ENCODE data around the gene ACTR3. TPM values are rescaled to one million over a fixed set of nuclear protein-coding genes. Genes with fewer than 3 reads are reported as not detected.

The ACTR3 gene
- total and polyA plus RNA-seq, 2 of the 8 experiments (the other 6 are each of a cell fraction or from before 2014, with no cell fraction given): 51.7 to 184 TPM

DNA sequence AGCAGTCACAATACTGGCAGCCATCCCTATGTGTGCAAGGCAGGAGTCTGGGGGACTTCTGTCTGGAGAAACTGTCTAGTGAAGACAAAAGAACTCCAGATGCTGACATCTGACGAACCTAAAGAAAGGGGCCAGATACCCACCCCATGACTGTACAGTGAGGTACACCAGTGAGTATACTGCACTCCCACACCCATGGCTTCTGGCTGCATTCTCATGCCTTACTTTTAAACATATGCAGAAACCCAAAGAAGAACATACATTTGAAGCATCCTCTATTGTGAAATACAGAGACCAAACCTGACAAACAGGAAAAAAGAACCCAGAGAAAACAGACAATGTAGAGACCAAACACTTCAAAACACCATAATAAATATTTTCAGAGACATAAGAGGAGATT is 102.2 kb downstream of the ACTR3 start:
- Histone ChIP-seq H4K91ac (replicated peaks; ENCODE audit: insufficient read length, low read length) (no peak overlapping the region), H3K27ac (ENCODE audit: low read depth, low read length) (no peak overlapping the region), H2BK15ac (ENCODE audit: low read length) (no peak overlapping the region), H4K8ac (ENCODE audit: extremely low read depth, insufficient read depth, low read length) (no peak overlapping the region), H3K4me2 (ENCODE audit: insufficient read depth in 1 of 2, low read depth in 2 of 2, low read length in 2 of 2) (no peak overlapping the region), H4K20me1 (replicated peaks in 1 of 2; ENCODE audit: control insufficient read depth in 1 of 2, insufficient read depth in 2 of 2, low read length in 2 of 2) (no peaks in the 10 kb centered on the region), H3K79me2 (ENCODE audit: control insufficient read depth in 1 of 2, insufficient read depth in 2 of 2, low read length in 2 of 2) (no peaks in the 10 kb centered on the region), H3K27me3 (replicated peaks in 1 of 4; ENCODE audit: control insufficient read depth in 3 of 4, extremely low read depth in 1 of 4, insufficient read depth in 3 of 4, low read length in 3 of 4) (no peaks in the 10 kb centered on the region), H4K5ac (ENCODE audit: insufficient read length, low read depth, low read length) (no peak overlapping the region), H3K4me3 (ENCODE audit: extremely low read depth in 1 of 4, insufficient read depth in 2 of 4, low read depth in 3 of 4, low read length in 4 of 4) (no peak overlapping the region), H3K56ac (replicated peaks; ENCODE audit: insufficient read length, low read depth, low read length) (no peak overlapping the region), H3K9ac (replicated peaks in 1 of 4; ENCODE audit: extremely low read depth in 1 of 4, low read depth in 3 of 4, low read length in 3 of 4) (no peak overlapping the region), H3K14ac (ENCODE audit: insufficient read length) (no peak overlapping the region), H2BK12ac (ENCODE audit: low read depth, low read length) (no peak overlapping the region), H3K36me3 (ENCODE audit: control insufficient read depth in 2 of 4, insufficient read depth in 4 of 4, low read length in 3 of 4) (no peaks in the 10 kb centered on the region), H3K4ac (replicated peaks; ENCODE audit: insufficient read length, low read depth, low read length) (no peak overlapping the region), H2AFZ (ENCODE audit: low read length) (no peak overlapping the region), H2BK120ac (replicated peaks; ENCODE audit: low read depth, low read length) (no peak overlapping the region), H2BK5ac (ENCODE audit: low read depth, low read length) (no peak overlapping the region), H2AK5ac (ENCODE audit: low read depth, low read length) (no peak overlapping the region), H3K23ac (ENCODE audit: insufficient read length) (no peak overlapping the region), H2BK20ac (ENCODE audit: low read length) (no peak overlapping the region), H3K9me3 (ENCODE audit: insufficient read depth in 2 of 2, low read depth in 1 of 2, low read length in 1 of 2) (no peaks in the 10 kb centered on the region), H3K18ac (ENCODE audit: extremely low read depth, low read length) (no peak overlapping the region), H3K79me1 (ENCODE audit: low read depth, low read length) (no peaks in the 10 kb centered on the region), H3K23me2 (ENCODE audit: low read depth, low read length) (no peaks in the 10 kb centered on the region), H3K4me1 (replicated peaks in 1 of 4; ENCODE audit: control insufficient read depth in 3 of 4, insufficient read depth in 4 of 4, low read length in 3 of 4) (no peaks in the 10 kb centered on the region)
- ChIA-PET CTCF (ENCODE audit: partially characterized antibody) (no interaction called here), POLR2A (ENCODE audit: partially characterized antibody) (no interaction called here)
- FAIRE-seq (no peak), DNase-seq (ENCODE audit: low read depth in 1 of 2, low spot score in 2 of 2) (no peak)
- 82% methylated on average over 1 of the region's 1 CpG; no CpG with 5 or more reads in 1 of the 2 experiments for WGBS, 2 experiments (ENCODE audit: extremely low coverage in 1 of 2, insufficient coverage in 1 of 2, insufficient read length in 1 of 2, insufficient replicate concordance in 2 of 2, low coverage in 1 of 2, low lambda C conversion rate in 2 of 2, missing lambda C conversion rate in 1 of 2)
- TF ChIP-seq JUN (IDR thresholded peaks at IDR 0.05; ENCODE audit: low read depth, low read length): no peak
- TF ChIP-seq EZH2 (IDR thresholded peaks at IDR 0.05; ENCODE audit: low read depth, low read length, severe bottlenecking): no peak
- no peak for TF ChIP-seq RAD21 (IDR thresholded peaks at IDR 0.05 in 1 of 2, conservative IDR thresholded peaks at IDR 0.05 in 1 of 2; ENCODE audit: low read depth in 2 of 2, low read length in 2 of 2)
- TF ChIP-seq BCL11A (IDR thresholded peaks at IDR 0.05; ENCODE audit: low read depth in 2 of 2, low read length in 2 of 2): no peak
- TF ChIP-seq SIN3A (conservative IDR thresholded peaks at IDR 0.05 in 1 of 2, IDR thresholded peaks at IDR 0.05 in 1 of 2; ENCODE audit: low read depth in 1 of 2, low read length in 2 of 2): no peak
- TF ChIP-seq RFX5 (IDR thresholded peaks at IDR 0.05; ENCODE audit: borderline replicate concordance, low read depth, low read length): no peak
- no peak for TF ChIP-seq SP2 (IDR thresholded peaks at IDR 0.05; ENCODE audit: low read length)
- TF ChIP-seq CEBPB (IDR thresholded peaks at IDR 0.05; ENCODE audit: low read depth, low read length): no peak
- TF ChIP-seq HDAC6 (IDR thresholded peaks at IDR 0.05; ENCODE audit: low read depth, low read length): no peak
- TF ChIP-seq CBX5 (IDR thresholded peaks at IDR 0.05; ENCODE audit: low read depth, low read length): no peak
- TF ChIP-seq RXRA (IDR thresholded peaks at IDR 0.05; ENCODE audit: insufficient read depth, low read depth, low read length): no peak
- TF ChIP-seq TEAD4 (IDR thresholded peaks at IDR 0.05; ENCODE audit: low read depth, low read length): no peak
- no peak for TF ChIP-seq JUND (IDR thresholded peaks at IDR 0.05; ENCODE audit: low read length)
- TF ChIP-seq CHD2 (IDR thresholded peaks at IDR 0.05; ENCODE audit: low read length): no peak
- TF ChIP-seq SP1 (IDR thresholded peaks at IDR 0.05; ENCODE audit: low read depth, low read length): no peak
